Panc1 (cell line): ENCODE results near the gene RNF41. TPM values are rescaled to one million over a fixed set of nuclear protein-coding genes. Genes with fewer than 3 reads are reported as not detected.

ENCODE experiments used
- ATAC-seq: fragments of 200-7000 bp; cut with Tn5 transposase; 2 replicates; pipeline ENCODE4 v1.9.1; 2020; ENCODE audit warnings: mild to moderate bottlenecking, moderate library complexity
- BruUV-seq: library from RNA; stranded (reverse); fragments of 400-500 nt; replicated peaks from 2 replicates; lab custom pipeline; 2021; lab: Mats Ljungman, UMichigan
- CTCF ChIA-PET: fragments of 300-600 bp; sonication (Branson Sonifier 250); formaldehyde crosslinking; loops from one replicate; lab custom pipeline; 2022; ENCODE audit warnings: antibody characterized with exemption; lab: Charles Lee
- POLR2A ChIA-PET: fragments of 300-600 bp; sonication (Branson Sonifier 250); formaldehyde crosslinking; loops from one replicate; lab custom pipeline; 2022; ENCODE audit warnings: antibody characterized with exemption; lab: Charles Lee
- DNase-seq: peaks from one replicate; pipeline ENCODE4 v3.0.0-alpha.2; 2010; ENCODE audit warnings: low read depth, low spot score
- H3K27ac ChIP-seq: 2 replicates; pipeline ENCODE4 v1.5.1; 2011; ENCODE audit warnings: mild to moderate bottlenecking, low read length, inconsistent platforms
- H3K27me3 ChIP-seq: fragments of 200-500 bp; sonication (Bioruptor generic); 2 replicates; pipeline ENCODE4 v1.6.0; 2014; ENCODE audit warnings: low read length, inconsistent platforms; ENCODE audit not compliant: control insufficient read depth, insufficient read depth
- H3K36me3 ChIP-seq: fragments of 200-500 bp; sonication (Bioruptor generic); 2 replicates; pipeline ENCODE4 v1.5.1; 2014; ENCODE audit warnings: inconsistent platforms, mild to moderate bottlenecking, low read length, moderate library complexity; ENCODE audit not compliant: control insufficient read depth, insufficient read depth
- H3K4me1 ChIP-seq: 2 replicates; pipeline ENCODE4 v1.5.1; 2011; ENCODE audit warnings: inconsistent platforms, mild to moderate bottlenecking, low read length, moderate library complexity; ENCODE audit not compliant: control insufficient read depth, insufficient read depth
- H3K4me3 ChIP-seq, 2 experiments: 2 replicates each; pipeline ENCODE4 v1.5.1; 2011 to 2012; ENCODE audit warnings: low read depth in 2 of 2, low read length in 2 of 2, mild to moderate bottlenecking in 2 of 2, inconsistent platforms in 1 of 2, moderate library complexity in 1 of 2
- H3K9me3 ChIP-seq: fragments of 200-500 bp; sonication (Bioruptor generic); 2 replicates; pipeline ENCODE4 v1.5.1; 2014; ENCODE audit warnings: low read depth, mild to moderate bottlenecking, inconsistent platforms, low read length, moderate library complexity; ENCODE audit not compliant: control insufficient read depth, insufficient read depth
- POLR2AphosphoS5 ChIP-seq: IDR thresholded peaks from 2 replicates; pipeline ENCODE4 v1.6.1; 2012; ENCODE audit warnings: mild to moderate bottlenecking, low read depth, low read length, moderate library complexity
- SIN3A ChIP-seq: IDR thresholded peaks from 2 replicates; pipeline ENCODE4 v1.6.1; 2012; ENCODE audit warnings: low read depth, mild to moderate bottlenecking, low read length, moderate library complexity, borderline replicate concordance; ENCODE audit not compliant: insufficient read depth
- TCF7L2 ChIP-seq: IDR thresholded peaks from 2 replicates; pipeline ENCODE4 v1.6.1; 2011; ENCODE audit warnings: mild to moderate bottlenecking, low read depth, low read length, inconsistent platforms
- in situ Hi-C: cut with HindIII; loops from 2 replicates; pipeline ENCODE4 v1.10.0; 2016; ENCODE audit warnings: low sequenced_read_pairs, low pct_unique_long_range_greater_than_20kb
- intact Hi-C: fragments of 100-400 bp; cut with micrococcal nuclease; formaldehyde crosslinking; loops from one replicate; pipeline ENCODE4 v1.10.0; 2022; ENCODE audit not compliant: unreplicated experiment
- total RNA-seq: library from RNA; stranded (reverse); gene quantifications from one replicate; pipeline ENCODE4 v1.2.1, GENCODE V29; 2021; ENCODE audit not compliant: unreplicated experiment
- TF ChIP-seq, protein P1 (sequence below): fragments of 450-650 bp; IDR thresholded peaks from 2 replicates; pipeline ENCODE4 v1.5.1; 2017; ENCODE audit warnings: mild to moderate bottlenecking
- TF ChIP-seq, protein P2 (sequence below), 2 experiments: IDR thresholded peaks; 2 replicates each; pipeline ENCODE4 v1.6.1; 2011 to 2012; ENCODE audit warnings: low read depth in 2 of 2, control low read depth in 1 of 2, low read length in 1 of 2, mild to moderate bottlenecking in 1 of 2, moderate library complexity in 1 of 2; ENCODE audit not compliant: insufficient read depth in 1 of 2

The RNF41 gene
- total RNA-seq, 1 experiment from 2014 or later = 35.3 TPM

DNA sequence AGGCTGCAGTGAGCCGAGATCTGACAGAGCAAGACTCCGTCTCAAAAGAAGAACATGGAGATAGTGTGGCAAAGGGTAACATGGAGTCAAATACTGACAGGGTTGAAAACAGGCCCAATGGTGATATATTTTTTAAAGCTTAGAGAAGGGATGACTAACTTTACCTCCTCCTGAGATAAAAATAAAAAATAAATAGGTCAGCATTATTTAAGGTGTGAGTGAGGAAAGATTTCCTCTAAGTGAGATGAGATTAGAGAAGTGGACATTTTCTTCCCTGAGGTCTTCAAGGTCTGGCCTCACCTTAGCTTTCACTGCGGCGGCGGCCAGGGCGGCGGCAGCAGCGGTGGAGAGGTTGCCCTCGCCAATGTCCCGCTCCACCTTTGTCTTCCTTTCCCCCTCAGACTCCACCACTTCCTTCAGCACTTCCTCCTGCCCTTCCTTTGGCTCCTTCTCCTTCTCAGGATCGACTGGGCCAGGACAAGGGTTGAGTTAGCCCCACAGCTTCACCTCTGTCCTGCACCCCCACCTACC is 52.4 kb downstream of the RNF41 start:
- Histone ChIP-seq H3K27ac (no peak overlapping the region), H3K4me3 (no peak overlapping the region), H3K9me3 (no peaks in the 10 kb centered on the region), H3K4me1 (no peaks in the 10 kb centered on the region), H3K36me3 (peaks cover 8% of the 10 kb centered on the region), H3K27me3 (no peaks in the 10 kb centered on the region)
- in situ Hi-C loops = no loop called here
- ATAC-seq (no peak), DNase-seq (no peak)
- CTCF ChIA-PET = no interaction called here
- BruUV-seq = no TSS peak
- intact Hi-C loops = no loop called here
- no peak for TF ChIP-seq SIN3A
- TF ChIP-seq TCF7L2 = no peak
- TF ChIP-seq, protein P1, sequence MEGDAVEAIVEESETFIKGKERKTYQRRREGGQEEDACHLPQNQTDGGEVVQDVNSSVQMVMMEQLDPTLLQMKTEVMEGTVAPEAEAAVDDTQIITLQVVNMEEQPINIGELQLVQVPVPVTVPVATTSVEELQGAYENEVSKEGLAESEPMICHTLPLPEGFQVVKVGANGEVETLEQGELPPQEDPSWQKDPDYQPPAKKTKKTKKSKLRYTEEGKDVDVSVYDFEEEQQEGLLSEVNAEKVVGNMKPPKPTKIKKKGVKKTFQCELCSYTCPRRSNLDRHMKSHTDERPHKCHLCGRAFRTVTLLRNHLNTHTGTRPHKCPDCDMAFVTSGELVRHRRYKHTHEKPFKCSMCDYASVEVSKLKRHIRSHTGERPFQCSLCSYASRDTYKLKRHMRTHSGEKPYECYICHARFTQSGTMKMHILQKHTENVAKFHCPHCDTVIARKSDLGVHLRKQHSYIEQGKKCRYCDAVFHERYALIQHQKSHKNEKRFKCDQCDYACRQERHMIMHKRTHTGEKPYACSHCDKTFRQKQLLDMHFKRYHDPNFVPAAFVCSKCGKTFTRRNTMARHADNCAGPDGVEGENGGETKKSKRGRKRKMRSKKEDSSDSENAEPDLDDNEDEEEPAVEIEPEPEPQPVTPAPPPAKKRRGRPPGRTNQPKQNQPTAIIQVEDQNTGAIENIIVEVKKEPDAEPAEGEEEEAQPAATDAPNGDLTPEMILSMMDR = no peak
- TF ChIP-seq, protein P2, sequence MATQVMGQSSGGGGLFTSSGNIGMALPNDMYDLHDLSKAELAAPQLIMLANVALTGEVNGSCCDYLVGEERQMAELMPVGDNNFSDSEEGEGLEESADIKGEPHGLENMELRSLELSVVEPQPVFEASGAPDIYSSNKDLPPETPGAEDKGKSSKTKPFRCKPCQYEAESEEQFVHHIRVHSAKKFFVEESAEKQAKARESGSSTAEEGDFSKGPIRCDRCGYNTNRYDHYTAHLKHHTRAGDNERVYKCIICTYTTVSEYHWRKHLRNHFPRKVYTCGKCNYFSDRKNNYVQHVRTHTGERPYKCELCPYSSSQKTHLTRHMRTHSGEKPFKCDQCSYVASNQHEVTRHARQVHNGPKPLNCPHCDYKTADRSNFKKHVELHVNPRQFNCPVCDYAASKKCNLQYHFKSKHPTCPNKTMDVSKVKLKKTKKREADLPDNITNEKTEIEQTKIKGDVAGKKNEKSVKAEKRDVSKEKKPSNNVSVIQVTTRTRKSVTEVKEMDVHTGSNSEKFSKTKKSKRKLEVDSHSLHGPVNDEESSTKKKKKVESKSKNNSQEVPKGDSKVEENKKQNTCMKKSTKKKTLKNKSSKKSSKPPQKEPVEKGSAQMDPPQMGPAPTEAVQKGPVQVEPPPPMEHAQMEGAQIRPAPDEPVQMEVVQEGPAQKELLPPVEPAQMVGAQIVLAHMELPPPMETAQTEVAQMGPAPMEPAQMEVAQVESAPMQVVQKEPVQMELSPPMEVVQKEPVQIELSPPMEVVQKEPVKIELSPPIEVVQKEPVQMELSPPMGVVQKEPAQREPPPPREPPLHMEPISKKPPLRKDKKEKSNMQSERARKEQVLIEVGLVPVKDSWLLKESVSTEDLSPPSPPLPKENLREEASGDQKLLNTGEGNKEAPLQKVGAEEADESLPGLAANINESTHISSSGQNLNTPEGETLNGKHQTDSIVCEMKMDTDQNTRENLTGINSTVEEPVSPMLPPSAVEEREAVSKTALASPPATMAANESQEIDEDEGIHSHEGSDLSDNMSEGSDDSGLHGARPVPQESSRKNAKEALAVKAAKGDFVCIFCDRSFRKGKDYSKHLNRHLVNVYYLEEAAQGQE (IDR thresholded peaks at IDR 0.05; ENCODE audit: insufficient read depth in 1 of 2, low read depth in 2 of 2, low read length in 1 of 2) = no peak
- no peak for TF ChIP-seq POLR2AphosphoS5
- POLR2A ChIA-PET = no interaction called here

DNA sequence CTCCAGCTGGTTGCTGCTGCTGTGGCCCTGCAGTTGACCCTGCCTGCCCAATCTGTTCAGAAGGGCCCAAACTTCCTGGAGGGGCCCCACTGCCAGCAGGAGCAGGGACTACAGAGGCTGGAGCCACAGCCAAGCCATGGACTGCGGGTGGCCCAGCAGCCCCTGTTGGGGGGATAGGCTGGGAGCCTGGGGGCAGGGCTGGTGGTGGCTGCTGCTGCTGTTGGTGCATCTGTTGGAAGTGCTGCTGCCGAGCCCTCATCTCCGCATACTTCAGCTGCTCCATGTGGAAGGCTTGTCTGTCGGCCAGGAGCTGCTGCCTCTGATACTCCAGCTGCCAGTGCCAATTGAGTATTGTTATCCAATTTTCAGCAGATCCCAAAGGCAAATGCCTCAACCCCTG is 56.4 kb downstream of the RNF41 start:
- no peak overlapping the region for H3K4me3 ChIP-seq
- in situ Hi-C loops = no loop called here
- ATAC-seq (no peak), DNase-seq (no peak)
- POLR2A ChIA-PET = no interaction called here
- peaks cover 5% of the 10 kb centered on the region; the same call in 1 of the 2 replicates for H3K4me1 ChIP-seq
- peaks cover 2% of the 10 kb centered on the region; the same call in 1 of the 2 replicates for H3K36me3 ChIP-seq
- CTCF ChIA-PET = no interaction called here
- TF ChIP-seq TCF7L2 = no peak
- no peak for TF ChIP-seq SIN3A
- H3K27me3 ChIP-seq = no peaks in the 10 kb centered on the region
- H3K9me3 ChIP-seq = no peaks in the 10 kb centered on the region
- no peak overlapping the region for H3K27ac ChIP-seq
- BruUV-seq = no TSS peak
- intact Hi-C loops = no loop called here

DNA sequence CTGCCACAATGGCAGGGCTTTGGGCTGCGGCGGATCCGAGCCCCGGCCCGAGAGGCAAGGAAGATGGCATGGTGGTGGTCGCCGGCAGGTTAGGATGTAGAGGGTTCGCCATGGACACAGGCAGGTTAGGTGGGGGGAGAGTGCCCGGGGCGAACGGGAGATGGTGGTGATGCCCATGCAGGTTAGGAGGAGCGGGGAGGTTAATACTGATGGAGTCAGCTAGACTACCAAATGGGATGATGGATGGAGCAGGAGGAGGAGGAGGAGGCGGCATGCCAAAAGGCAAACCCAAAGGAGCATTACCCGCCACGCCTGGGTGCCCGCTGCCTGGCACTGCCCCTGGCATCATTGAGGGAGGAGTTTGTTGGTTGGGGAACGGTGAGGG is 57.4 kb downstream of the RNF41 start:
- TF ChIP-seq, protein P2 (IDR thresholded peaks at IDR 0.05; ENCODE audit: insufficient read depth in 1 of 2, low read depth in 2 of 2, low read length in 1 of 2) = no peak
- TF ChIP-seq TCF7L2 (no peak), SIN3A (no peak), POLR2AphosphoS5 (no peak)
- TF ChIP-seq, protein P1 = no peak
- BruUV-seq = no TSS peak
- Histone ChIP-seq H3K4me3 (no peak overlapping the region), H3K36me3 (no peaks in the 10 kb centered on the region; the same call in 1 of the 2 replicates), H3K27me3 (no peaks in the 10 kb centered on the region), H3K4me1 (peaks cover 15% of the 10 kb centered on the region), H3K27ac (no peak overlapping the region), H3K9me3 (no peaks in the 10 kb centered on the region)
- DNase-seq (no peak), ATAC-seq (no peak)
- intact Hi-C loops = no loop called here
- ChIA-PET CTCF (no interaction called here), POLR2A (no interaction called here)
- in situ Hi-C loops = no loop called here
